IMR-90 (cell line): ENCODE results near the gene ARL14. TPM values are rescaled to one million over a fixed set of nuclear protein-coding genes. Genes with fewer than 3 reads are reported as not detected.

Experiments used
- ATAC-seq: fragments of 200-7000 bp; cut with Tn5 transposase; 2 replicates; pipeline ENCODE4 v1.9.1; 2020; ENCODE audit warnings: low read depth, mild to moderate bottlenecking, moderate library complexity
- BruUV-seq: library from RNA; stranded (reverse); fragments of 400-500 nt; replicated peaks from 2 replicates; lab custom pipeline; 2021; lab: Mats Ljungman, UMichigan
- CTCF ChIA-PET: fragments of 300-600 bp; formaldehyde crosslinking; extraction: SDS; loops from one replicate; lab custom pipeline; 2021; ENCODE audit warnings: antibody characterized with exemption; lab: Yijun Ruan, JAX
- POLR2A ChIA-PET: fragments of 300-600 bp; sonication (Branson Sonifier 250); formaldehyde crosslinking; loops from one replicate; lab custom pipeline; 2022; ENCODE audit warnings: antibody characterized with exemption; ENCODE audit not compliant: unreplicated experiment; lab: Charles Lee
- DNase-seq: peaks from one replicate; pipeline ENCODE4 v3.0.0; 2013
- H2AFZ ChIP-seq: replicated peaks from 2 replicates; pipeline ENCODE3; 2013; ENCODE audit warnings: low read length, mild to moderate bottlenecking; ENCODE audit not compliant: poor library complexity
- H2AK5ac ChIP-seq: 2 replicates; pipeline ENCODE4 v1.6.1; 2013; ENCODE audit warnings: low read depth, low read length, inconsistent platforms
- H2AK9ac ChIP-seq: replicated peaks from 2 replicates; pipeline ENCODE3; 2013; ENCODE audit warnings: mild to moderate bottlenecking, low read depth, low read length, moderate library complexity; ENCODE audit not compliant: poor library complexity
- H2BK120ac ChIP-seq: 2 replicates; pipeline ENCODE4 v1.6.1; 2013; ENCODE audit warnings: low read depth, low read length, inconsistent platforms
- H2BK15ac ChIP-seq: 3 replicates; pipeline ENCODE4 v1.6.1; 2013; ENCODE audit warnings: low read depth, low read length, inconsistent platforms
- H2BK20ac ChIP-seq: 2 replicates; pipeline ENCODE4 v1.6.1; 2013; ENCODE audit warnings: low read depth, mild to moderate bottlenecking, inconsistent platforms, low read length, moderate library complexity
- H2BK5ac ChIP-seq: 2 replicates; pipeline ENCODE4 v1.6.1; 2013; ENCODE audit warnings: mild to moderate bottlenecking, low read depth, low read length, inconsistent platforms; ENCODE audit not compliant: poor library complexity, severe bottlenecking
- H3K14ac ChIP-seq: replicated peaks from 2 replicates; pipeline ENCODE4 v1.6.1; 2013; ENCODE audit warnings: low read depth, low read length, inconsistent platforms
- H3K18ac ChIP-seq: 2 replicates; pipeline ENCODE4 v1.6.1; 2013; ENCODE audit warnings: low read depth, low read length, control low read depth
- H3K23ac ChIP-seq: 2 replicates; pipeline ENCODE4 v1.6.1; 2013; ENCODE audit warnings: low read depth, low read length, inconsistent platforms
- H3K27ac ChIP-seq: 2 replicates; pipeline ENCODE4 v1.5.1; 2013; ENCODE audit warnings: mild to moderate bottlenecking, control low read depth, low read length; ENCODE audit not compliant: insufficient read depth
- H3K27me3 ChIP-seq: 2 replicates; pipeline ENCODE4 v1.6.1; 2013; ENCODE audit warnings: low read length; ENCODE audit not compliant: control insufficient read depth, insufficient read depth
- H3K36me3 ChIP-seq: 2 replicates; pipeline ENCODE4 v1.6.1; 2013; ENCODE audit warnings: low read length, mixed read lengths; ENCODE audit not compliant: control insufficient read depth, insufficient read depth
- H3K4ac ChIP-seq: 2 replicates; pipeline ENCODE4 v1.6.1; 2013; ENCODE audit warnings: low read depth, low read length, inconsistent platforms
- H3K4me1 ChIP-seq: 2 replicates; pipeline ENCODE4 v1.6.1; 2013; ENCODE audit warnings: low read length, mixed read lengths; ENCODE audit not compliant: control insufficient read depth, insufficient read depth
- H3K4me2 ChIP-seq: 2 replicates; pipeline ENCODE4 v1.6.1; 2013; ENCODE audit warnings: low read depth, mild to moderate bottlenecking, control low read depth, low read length, moderate library complexity
- H3K4me3 ChIP-seq: 2 replicates; pipeline ENCODE4 v1.5.1; 2013; ENCODE audit warnings: low read depth, mild to moderate bottlenecking, control low read depth, low read length, moderate library complexity; ENCODE audit not compliant: insufficient read depth
- H3K56ac ChIP-seq: 2 replicates; pipeline ENCODE4 v1.6.1; 2013; ENCODE audit warnings: low read length, inconsistent platforms; ENCODE audit not compliant: insufficient read depth; ENCODE audit errors: extremely low read depth
- H3K79me1 ChIP-seq, 2 experiments: 2 replicates each; pipeline ENCODE4 v1.6.1; 2013; ENCODE audit warnings: low read length in 2 of 2, inconsistent platforms in 1 of 2, low read depth in 1 of 2
- H3K9ac ChIP-seq: 2 replicates; pipeline ENCODE4 v1.6.1; 2013; ENCODE audit warnings: low read depth, low read length, control low read depth
- H3K9me1 ChIP-seq: 2 replicates; pipeline ENCODE4 v1.6.1; 2013; ENCODE audit warnings: low read length, inconsistent platforms; ENCODE audit not compliant: insufficient read depth
- H3K9me3 ChIP-seq: 2 replicates; pipeline ENCODE4 v1.6.1; 2013; ENCODE audit warnings: low read length; ENCODE audit not compliant: control insufficient read depth, insufficient read depth
- H4K20me1 ChIP-seq: 2 replicates; pipeline ENCODE4 v1.6.1; 2013; ENCODE audit warnings: low read length, inconsistent platforms; ENCODE audit not compliant: insufficient read depth
- H4K5ac ChIP-seq: 2 replicates; pipeline ENCODE4 v1.6.1; 2013; ENCODE audit warnings: mild to moderate bottlenecking, low read depth, low read length, control low read depth
- H4K8ac ChIP-seq, 2 experiments: 2 replicates each; pipeline ENCODE4 v1.6.1; 2013; ENCODE audit warnings: low read depth in 2 of 2, low read length in 2 of 2, control low read depth in 1 of 2, inconsistent platforms in 1 of 2
- H4K91ac ChIP-seq: 2 replicates; pipeline ENCODE4 v1.6.1; 2013; ENCODE audit warnings: low read depth, low read length, inconsistent platforms; ENCODE audit not compliant: insufficient read depth
- CHD1 ChIP-seq: IDR thresholded peaks from 2 replicates; pipeline ENCODE4 v1.6.1; 2012; ENCODE audit warnings: low read depth, low read length, improper control_type of control experiment
- FOS ChIP-seq: fragments of 150-350 bp; IDR thresholded peaks from 2 replicates; pipeline ENCODE4 v1.6.1; 2016; ENCODE audit warnings: low read depth, low read length
- MAZ ChIP-seq: IDR thresholded peaks from 2 replicates; pipeline ENCODE4 v1.6.1; 2012; ENCODE audit warnings: low read depth, mild to moderate bottlenecking, low read length, improper control_type of control experiment, moderate library complexity, borderline replicate concordance
- NFE2L2 ChIP-seq: fragments of 150-350 bp; IDR thresholded peaks from 2 replicates; pipeline ENCODE4 v1.6.1; 2016; ENCODE audit warnings: low read depth, mild to moderate bottlenecking, low read length
- RAD21 ChIP-seq: IDR thresholded peaks from 2 replicates; pipeline ENCODE4 v1.6.1; 2012; ENCODE audit warnings: low read length, improper control_type of control experiment
- SMC3 ChIP-seq: fragments of 150-350 bp; IDR thresholded peaks from 2 replicates; pipeline ENCODE4 v1.6.1; 2016; ENCODE audit warnings: low read depth, mild to moderate bottlenecking, antibody characterized with exemption, low read length, moderate library complexity
- WGBS, 2 experiments: methylation state at CpG; one replicate each; pipeline versions ENCODE4 v1.1.5 to v1.1.7; 2013; ENCODE audit warnings: missing lambda C conversion rate in 2 of 2; ENCODE audit not compliant: insufficient read length in 1 of 2; ENCODE audit errors: extremely low coverage in 2 of 2; 5-methylcytosine and 5-hydroxymethylcytosine counted together
- dilution Hi-C: fragments of 300-500 bp; cut with HindIII; formaldehyde crosslinking; loops from one replicate; pipeline ENCODE4 v1.14.3; 2018; ENCODE audit warnings: low sequenced_read_pairs; ENCODE audit not compliant: unreplicated experiment
- in situ Hi-C: fragments of 300-500 bp; cut with MboI; formaldehyde crosslinking; loops from 3 replicates; pipeline ENCODE4 v1.14.3; 2019; ENCODE audit warnings: low sequenced_read_pairs, inconsistent platforms, mixed read lengths
- intact Hi-C: fragments of 100-400 bp; cut with micrococcal nuclease; formaldehyde crosslinking; loops from 2 replicates; pipeline ENCODE4 v1.10.0; 2022
- polyA plus RNA-seq, 3 experiments: library from polyadenylated mRNA; depleted of rRNA; stranded (reverse); fragments of >200 nt; gene quantifications; 2 replicates each; pipeline ENCODE4 v1.2.3, GENCODE V29; 2012; ENCODE audit warnings: low replicate concordance in 1 of 3
- total RNA-seq: library from RNA; depleted of rRNA; stranded (reverse); fragments of >200 nt; gene quantifications from 2 replicates; pipeline ENCODE4 v1.2.3, GENCODE V29; 2012
- TF ChIP-seq, protein P1 (sequence below): fragments of 150-350 bp; IDR thresholded peaks from 2 replicates; pipeline ENCODE4 v1.6.1; 2017; ENCODE audit warnings: mild to moderate bottlenecking, antibody characterized with exemption, low read length, low read depth
- TF ChIP-seq, protein P2 (sequence below): fragments of 150-350 bp; IDR thresholded peaks from 2 replicates; pipeline ENCODE4 v1.6.1; 2016; ENCODE audit warnings: low read depth, mild to moderate bottlenecking, low read length, moderate library complexity, borderline replicate concordance

Gene ARL14
- total and polyA plus RNA-seq, 2 of the 4 experiments (the other 2 are of a cell fraction): 0.15 to 0.18 TPM

DNA sequence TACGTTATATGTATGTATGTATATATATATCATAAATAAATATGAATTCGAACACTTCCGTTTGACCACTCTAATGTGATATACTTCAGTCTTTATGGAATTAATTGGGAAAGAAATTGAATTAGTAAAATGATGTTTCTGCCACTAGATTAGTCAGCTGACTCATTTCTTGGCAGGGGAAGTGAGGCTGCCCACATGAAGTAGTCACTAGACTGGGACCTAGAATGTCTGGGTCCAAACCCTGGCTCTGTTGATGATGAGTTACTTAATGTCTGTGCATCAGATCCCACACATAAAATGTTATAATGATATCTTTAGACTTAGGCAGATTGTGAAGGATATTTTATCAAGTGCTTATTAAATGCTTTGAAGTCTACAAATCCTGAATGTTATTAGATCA is 27.4 kb upstream of the ARL14 start:
- H3K79me1 ChIP-seq: no peaks in the 10 kb centered on the region
- CTCF ChIA-PET: no interaction called here
- H3K18ac ChIP-seq: no peak overlapping the region
- H4K8ac ChIP-seq: no peak overlapping the region
- no peak overlapping the region for H3K4me3 ChIP-seq
- no peak for ATAC-seq
- H3K27ac ChIP-seq: no peak overlapping the region
- no peak overlapping the region for H3K56ac ChIP-seq
- no peak overlapping the region for H2BK120ac ChIP-seq
- H3K9ac ChIP-seq: no peak overlapping the region
- in situ Hi-C loops (no loop called here), dilution Hi-C loops (no loop called here), intact Hi-C loops (no loop called here)
- H4K91ac ChIP-seq: no peak overlapping the region
- H3K27me3 ChIP-seq: no peaks in the 10 kb centered on the region
- no peak overlapping the region for H2BK20ac ChIP-seq
- no peak overlapping the region for H4K5ac ChIP-seq
- no peaks in the 10 kb centered on the region for H4K20me1 ChIP-seq
- H3K4me1 ChIP-seq: no peaks in the 10 kb centered on the region
- no peak overlapping the region for H3K4ac ChIP-seq
- no peak for DNase-seq
- H3K9me1 ChIP-seq: no peaks in the 10 kb centered on the region
- no peaks in the 10 kb centered on the region for H3K9me3 ChIP-seq
- no peak overlapping the region for H2BK15ac ChIP-seq
- no peak overlapping the region for H3K23ac ChIP-seq
- TF ChIP-seq RAD21 (no peak), MAZ (no peak), NFE2L2 (no peak), CHD1 (no peak), SMC3 (no peak), FOS (no peak)
- TF ChIP-seq, protein P1, sequence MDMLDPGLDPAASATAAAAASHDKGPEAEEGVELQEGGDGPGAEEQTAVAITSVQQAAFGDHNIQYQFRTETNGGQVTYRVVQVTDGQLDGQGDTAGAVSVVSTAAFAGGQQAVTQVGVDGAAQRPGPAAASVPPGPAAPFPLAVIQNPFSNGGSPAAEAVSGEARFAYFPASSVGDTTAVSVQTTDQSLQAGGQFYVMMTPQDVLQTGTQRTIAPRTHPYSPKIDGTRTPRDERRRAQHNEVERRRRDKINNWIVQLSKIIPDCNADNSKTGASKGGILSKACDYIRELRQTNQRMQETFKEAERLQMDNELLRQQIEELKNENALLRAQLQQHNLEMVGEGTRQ: no peak
- TF ChIP-seq, protein P2, sequence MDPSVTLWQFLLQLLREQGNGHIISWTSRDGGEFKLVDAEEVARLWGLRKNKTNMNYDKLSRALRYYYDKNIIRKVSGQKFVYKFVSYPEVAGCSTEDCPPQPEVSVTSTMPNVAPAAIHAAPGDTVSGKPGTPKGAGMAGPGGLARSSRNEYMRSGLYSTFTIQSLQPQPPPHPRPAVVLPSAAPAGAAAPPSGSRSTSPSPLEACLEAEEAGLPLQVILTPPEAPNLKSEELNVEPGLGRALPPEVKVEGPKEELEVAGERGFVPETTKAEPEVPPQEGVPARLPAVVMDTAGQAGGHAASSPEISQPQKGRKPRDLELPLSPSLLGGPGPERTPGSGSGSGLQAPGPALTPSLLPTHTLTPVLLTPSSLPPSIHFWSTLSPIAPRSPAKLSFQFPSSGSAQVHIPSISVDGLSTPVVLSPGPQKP: no peak
- no peak overlapping the region for H2AK9ac ChIP-seq
- no peaks in the 10 kb centered on the region for H3K36me3 ChIP-seq
- H2AK5ac ChIP-seq: no peak overlapping the region
- H2AFZ ChIP-seq: no peak overlapping the region
- no CpG with 5 or more reads among the region's 3 CpGs for WGBS, 2 experiments
- no peak overlapping the region for H3K4me2 ChIP-seq
- no peak overlapping the region for H2BK5ac ChIP-seq
- no TSS peak for BruUV-seq
- POLR2A ChIA-PET: no interaction called here
- no peak overlapping the region for H3K14ac ChIP-seq
